DOHH2 (cell line): Measurements from ENCODE around the gene CD320.

Source experiments
- CTCF ChIP-seq: fragments of 200-600 bp; sonication (generic); IDR thresholded peaks from one replicate; pipeline ENCODE4 v1.5.1; 2014; ENCODE audit warnings: antibody characterized with exemption, mild to moderate bottlenecking, low read depth, low read length; ENCODE audit not compliant: poor library complexity, severe bottlenecking
- EZH2phosphoT487 ChIP-seq: fragments of 200-600 bp; sonication (generic); IDR thresholded peaks from 2 replicates; pipeline ENCODE4 v1.6.1; 2017; ENCODE audit warnings: borderline replicate concordance, mild to moderate bottlenecking, antibody characterized with exemption, low read length, moderate library complexity, mixed read lengths

GRCh38 chr19:8311461-8312260 lies 3.5 kb upstream of the CD320 start:
- no peak for TF ChIP-seq CTCF
- no peak for TF ChIP-seq EZH2phosphoT487
